Cardiac fibroblast (primary cell): Measurements from ENCODE around the gene KRT73.

Source experiments
- DNase-seq, 2 donors: peaks; one replicate each; pipeline versions ENCODE4 v3.0.0 to v3.0.0-alpha.2; 2010; ENCODE audit warnings: low read depth in 2 of 2
- H3K4me3 ChIP-seq, 2 donors: replicated peaks in 1 of 2; 1 replicate in 1 of 2; 2 replicates in 1 of 2; pipeline ENCODE4 v1.5.1; 2011; ENCODE audit warnings: low read depth in 2 of 2, low read length in 2 of 2, mild to moderate bottlenecking in 2 of 2, moderate library complexity in 1 of 2
- TF ChIP-seq, protein P1 (sequence below): IDR thresholded peaks from one replicate; pipeline ENCODE4 v1.5.1; 2011; ENCODE audit warnings: low read depth, mild to moderate bottlenecking, low read length, inconsistent platforms

KRT73 gene

DNA sequence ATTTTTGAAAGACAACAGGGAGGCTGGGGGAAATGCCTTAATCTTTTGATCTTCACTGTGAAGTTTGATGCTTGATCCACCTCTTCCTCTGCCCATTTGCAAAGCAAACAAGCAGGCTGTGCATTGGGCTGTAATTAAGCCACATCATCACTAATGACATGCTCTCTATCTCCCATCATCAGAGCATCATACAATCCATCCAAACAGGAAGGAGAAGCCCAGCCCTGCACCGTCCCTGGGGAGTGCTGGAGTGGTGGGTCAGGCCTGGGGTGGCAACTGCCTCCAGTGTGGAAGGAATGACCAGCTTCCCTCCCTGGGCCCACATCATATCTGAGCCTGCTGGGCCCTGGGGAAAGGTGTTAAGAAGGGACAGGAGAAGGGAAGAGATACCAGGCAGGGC, 37.9 kb downstream of the KRT73 start:
- H3K4me3 ChIP-seq: no peak overlapping the region
- TF ChIP-seq, protein P1, sequence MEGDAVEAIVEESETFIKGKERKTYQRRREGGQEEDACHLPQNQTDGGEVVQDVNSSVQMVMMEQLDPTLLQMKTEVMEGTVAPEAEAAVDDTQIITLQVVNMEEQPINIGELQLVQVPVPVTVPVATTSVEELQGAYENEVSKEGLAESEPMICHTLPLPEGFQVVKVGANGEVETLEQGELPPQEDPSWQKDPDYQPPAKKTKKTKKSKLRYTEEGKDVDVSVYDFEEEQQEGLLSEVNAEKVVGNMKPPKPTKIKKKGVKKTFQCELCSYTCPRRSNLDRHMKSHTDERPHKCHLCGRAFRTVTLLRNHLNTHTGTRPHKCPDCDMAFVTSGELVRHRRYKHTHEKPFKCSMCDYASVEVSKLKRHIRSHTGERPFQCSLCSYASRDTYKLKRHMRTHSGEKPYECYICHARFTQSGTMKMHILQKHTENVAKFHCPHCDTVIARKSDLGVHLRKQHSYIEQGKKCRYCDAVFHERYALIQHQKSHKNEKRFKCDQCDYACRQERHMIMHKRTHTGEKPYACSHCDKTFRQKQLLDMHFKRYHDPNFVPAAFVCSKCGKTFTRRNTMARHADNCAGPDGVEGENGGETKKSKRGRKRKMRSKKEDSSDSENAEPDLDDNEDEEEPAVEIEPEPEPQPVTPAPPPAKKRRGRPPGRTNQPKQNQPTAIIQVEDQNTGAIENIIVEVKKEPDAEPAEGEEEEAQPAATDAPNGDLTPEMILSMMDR: no peak
- DNase-seq: no peak

DNA sequence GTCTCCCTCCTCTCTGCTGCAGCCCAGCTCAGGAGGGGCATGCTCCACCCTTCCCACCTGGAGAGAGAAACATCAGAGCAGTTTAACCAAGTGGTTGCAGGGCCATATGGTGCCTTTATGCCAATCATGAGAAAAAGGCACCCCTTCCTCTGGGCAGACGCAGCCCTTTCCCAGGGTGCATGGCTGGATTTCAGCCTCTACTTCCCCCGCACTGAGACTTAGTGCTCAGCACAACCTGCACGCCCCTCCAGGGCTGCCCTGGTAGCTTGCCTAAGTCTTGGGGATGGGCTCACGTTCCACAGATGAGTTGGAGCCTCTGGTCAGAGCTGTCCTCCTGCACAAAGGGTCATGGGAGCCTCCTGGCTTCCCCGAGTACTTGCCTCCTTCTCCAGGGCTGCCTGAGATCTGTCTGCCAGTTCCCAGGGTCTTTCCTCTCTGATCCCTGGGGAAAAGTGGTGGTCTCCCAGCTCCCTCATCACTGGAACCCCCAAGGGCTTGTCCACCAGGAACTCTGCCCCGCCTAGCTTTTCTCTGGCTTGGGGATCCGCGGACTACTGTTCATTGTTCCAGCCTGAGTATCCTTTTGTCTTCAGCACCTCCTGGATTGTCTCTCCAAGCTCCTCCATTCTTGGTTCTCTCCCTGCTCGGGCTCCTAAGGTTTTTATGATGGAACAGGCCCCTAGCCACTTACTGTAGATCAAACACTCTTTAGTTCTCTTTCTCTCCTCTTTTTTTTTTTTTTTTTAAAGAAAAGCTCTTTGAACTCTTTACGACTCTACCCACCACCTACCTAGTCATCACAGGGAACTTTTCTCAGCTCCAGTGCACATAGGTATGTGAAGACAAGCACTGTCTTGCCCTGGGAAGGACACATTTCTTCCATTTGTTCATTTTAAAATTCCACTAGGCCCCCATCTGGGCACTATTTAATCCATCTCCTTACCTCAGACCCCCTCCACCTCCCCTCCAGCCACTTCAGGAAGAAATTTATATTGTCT, 38.6 kb downstream of the KRT73 start:
- TF ChIP-seq, protein P1: no peak
- H3K4me3 ChIP-seq: no peak overlapping the region
- DNase-seq: no peak

DNA sequence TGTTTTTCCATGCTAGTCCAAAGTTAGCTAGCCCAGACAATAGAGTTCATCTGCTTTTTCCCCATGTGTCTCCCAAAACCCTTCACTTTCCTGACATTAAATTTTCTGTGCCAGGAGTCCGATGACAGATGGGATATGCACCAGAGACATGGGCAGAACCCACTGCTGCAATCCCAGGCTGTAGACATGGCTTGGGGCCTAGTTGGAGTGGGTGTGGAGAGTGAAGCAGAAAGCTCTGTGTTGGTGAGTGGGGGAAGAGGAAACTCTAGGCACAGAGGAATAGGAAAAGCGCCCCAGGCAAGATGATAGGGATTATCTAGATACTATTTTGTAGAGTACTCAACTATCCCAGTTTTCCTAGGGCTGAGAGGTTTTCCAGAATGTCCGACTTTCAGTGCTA, 39.9 kb downstream of the KRT73 start:
- TF ChIP-seq, protein P1: no peak
- H3K4me3 ChIP-seq: no peak overlapping the region
- no peak for DNase-seq

DNA sequence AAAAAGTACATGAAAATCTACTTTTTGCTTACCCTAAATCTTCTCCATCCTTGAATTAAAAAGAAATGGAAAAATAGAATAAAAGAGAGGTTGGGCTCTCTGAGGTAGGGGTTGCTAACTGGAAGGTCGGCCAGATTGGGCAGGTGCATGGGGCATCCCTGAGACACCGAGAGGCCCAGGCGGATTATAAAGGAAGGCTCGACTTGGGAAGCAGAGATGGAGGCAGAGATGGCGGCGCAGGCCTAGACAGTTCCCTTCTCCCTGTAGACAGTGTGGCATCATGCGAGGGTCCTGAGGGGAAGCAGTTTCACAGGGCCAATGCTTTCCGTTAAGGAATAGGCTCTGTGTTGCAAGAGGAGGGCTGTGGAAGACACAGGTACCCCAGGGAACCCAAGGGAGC, 41.0 kb downstream of the KRT73 start:
- DNase-seq: no peak
- no peak overlapping the region for H3K4me3 ChIP-seq
- TF ChIP-seq, protein P1: no peak

DNA sequence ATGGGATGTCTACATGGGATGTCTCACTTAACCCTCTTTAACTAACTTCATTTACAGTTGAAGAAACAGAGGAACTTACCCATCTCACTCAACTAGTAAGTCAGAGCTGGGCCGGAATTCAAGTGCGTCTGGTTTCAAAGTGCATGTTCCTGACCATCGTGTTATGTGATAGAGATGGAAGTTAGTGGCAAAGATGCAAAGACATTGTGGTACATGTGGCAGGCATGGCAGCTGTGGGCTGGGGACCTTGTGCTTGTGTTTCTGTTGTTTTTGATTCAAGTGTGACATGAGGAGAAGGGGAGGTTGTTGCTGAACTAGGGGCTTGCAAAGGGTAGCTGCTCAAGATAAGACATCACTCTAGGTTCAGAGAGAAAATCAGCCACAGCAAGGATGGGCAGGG, 42.4 kb downstream of the KRT73 start:
- DNase-seq: no peak
- no peak overlapping the region for H3K4me3 ChIP-seq
- TF ChIP-seq, protein P1: no peak

DNA sequence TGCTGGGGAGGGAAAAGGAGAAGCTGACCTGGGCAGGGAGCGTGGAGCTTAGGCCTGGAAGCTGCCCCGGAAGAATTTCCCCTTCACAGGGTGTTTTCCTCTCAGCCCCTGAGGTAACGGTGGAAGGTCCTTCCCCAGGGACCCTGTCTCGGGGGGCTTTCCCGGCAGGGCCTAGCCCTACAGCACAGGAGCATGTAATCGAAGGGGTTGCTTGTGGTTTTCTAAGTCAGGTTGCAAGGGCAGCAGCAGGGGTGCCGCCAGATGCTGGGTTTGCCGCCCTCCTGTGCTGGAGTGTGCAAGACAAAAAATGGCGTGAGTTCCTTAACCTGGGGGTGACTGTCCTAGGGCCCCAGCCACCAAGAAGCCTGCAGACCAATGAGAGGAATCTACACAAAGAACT, 43.1 kb downstream of the KRT73 start:
- H3K4me3 ChIP-seq: no peak overlapping the region
- TF ChIP-seq, protein P1: no peak
- no peak for DNase-seq

DNA sequence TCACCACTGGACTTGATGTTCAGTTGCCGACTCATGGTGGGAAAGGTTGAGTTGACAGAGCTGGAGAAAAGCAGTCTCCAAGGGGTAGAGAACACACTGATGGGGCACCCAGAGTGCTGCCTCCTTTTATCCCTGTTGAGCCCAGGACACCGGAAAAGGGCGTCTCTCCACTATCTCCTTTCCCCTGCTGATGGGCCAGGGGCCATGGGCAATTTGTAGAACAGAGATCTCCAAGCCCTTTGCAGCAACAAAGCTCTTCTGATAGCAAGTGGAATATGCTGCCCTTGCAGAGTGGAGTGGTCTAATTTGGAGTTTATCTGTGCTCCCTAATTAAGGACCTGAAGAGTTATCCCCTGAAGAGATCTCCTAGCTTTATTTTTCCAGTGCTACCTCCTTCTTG, 44.6 kb downstream of the KRT73 start, which contains the start of gene KRT74:
Gene KRT74, minus strand, starts transcription at position 101 of the 400 bp plus-strand sequence. Its CDS starts 66 bp downstream, at position 35.
- H3K4me3 ChIP-seq: no peak within 1 kb of the TSS
- TF ChIP-seq, protein P1: no peak
- no peak for DNase-seq
